HL-60 (cell line): Measurements from ENCODE around the gene PARP8.

ENCODE experiments used
- DNase-seq, 2 experiments: peaks; one replicate each; pipeline ENCODE4 v3.0.0-alpha.2; 2010 to 2020; ENCODE audit warnings: low read depth in 1 of 2, low spot score in 1 of 2
- H3K27ac ChIP-seq: fragments of 250-450 bp; sonication (Bioruptor Pico); replicated peaks from 2 replicates; pipeline ENCODE4 v1.5.1; 2020; ENCODE audit warnings: mild to moderate bottlenecking, moderate library complexity
- H3K27me3 ChIP-seq: fragments of 250-450 bp; sonication (Bioruptor Pico); 2 replicates; pipeline ENCODE4 v1.5.1; 2021; ENCODE audit warnings: mild to moderate bottlenecking, moderate library complexity; ENCODE audit not compliant: insufficient read depth, poor library complexity, severe bottlenecking
- H3K4me3 ChIP-seq: replicated peaks from 2 replicates; pipeline ENCODE4 v1.5.1; 2011; ENCODE audit warnings: mild to moderate bottlenecking, control low read depth, low read length; ENCODE audit not compliant: insufficient read depth
- GABPA ChIP-seq: IDR thresholded peaks from 2 replicates; pipeline ENCODE4 v1.6.1; 2012; ENCODE audit warnings: low read depth
- POLR2AphosphoS5 ChIP-seq: IDR thresholded peaks from 2 replicates; pipeline ENCODE4 v1.6.1; 2012; ENCODE audit warnings: low read depth
- SPI1 ChIP-seq: IDR thresholded peaks from 2 replicates; pipeline ENCODE4 v1.6.1; 2012; ENCODE audit warnings: low read depth, mild to moderate bottlenecking, borderline replicate concordance
- TF ChIP-seq, protein P1 (sequence below): IDR thresholded peaks from 2 replicates; pipeline ENCODE4 v1.6.1; 2012; ENCODE audit warnings: low read depth; ENCODE audit not compliant: insufficient replicate concordance
- TF ChIP-seq, protein P2 (sequence below): IDR thresholded peaks from one replicate; pipeline ENCODE4 v1.5.1; 2011; ENCODE audit warnings: low read length, control low read depth, inconsistent platforms; ENCODE audit not compliant: insufficient read depth

Gene PARP8

DNA sequence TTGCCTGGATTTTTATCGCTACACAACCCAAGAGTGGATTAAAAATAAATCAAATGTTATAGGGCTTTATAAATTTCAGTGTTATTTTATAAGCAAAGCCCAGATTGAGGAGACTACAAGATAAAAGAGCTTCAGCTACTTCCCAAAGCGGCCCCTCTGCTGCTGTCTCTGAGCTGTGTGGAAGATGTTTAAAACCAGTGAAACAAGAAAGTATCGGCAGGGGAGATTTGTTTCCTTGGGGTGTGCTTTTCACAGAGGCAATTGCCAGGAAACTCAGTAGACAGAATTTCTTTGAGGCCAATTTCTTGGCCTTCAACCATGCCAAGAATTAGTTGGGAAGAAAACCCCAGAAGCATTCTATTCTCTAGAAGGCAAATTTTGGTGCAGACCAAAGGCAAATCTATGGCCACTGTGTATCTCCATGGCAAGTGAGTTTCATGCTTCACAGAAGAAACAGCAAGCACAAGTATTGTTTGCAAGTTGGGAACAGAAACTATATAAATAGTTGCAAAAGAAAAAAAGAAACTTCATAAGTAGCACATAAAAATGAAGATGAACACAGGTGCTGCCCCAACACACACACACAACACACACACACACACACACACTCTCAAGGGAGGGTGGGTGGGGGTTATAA is 197.2 kb downstream of the PARP8 start:
- H3K27me3 ChIP-seq, result no peaks in the 10 kb centered on the region

DNA sequence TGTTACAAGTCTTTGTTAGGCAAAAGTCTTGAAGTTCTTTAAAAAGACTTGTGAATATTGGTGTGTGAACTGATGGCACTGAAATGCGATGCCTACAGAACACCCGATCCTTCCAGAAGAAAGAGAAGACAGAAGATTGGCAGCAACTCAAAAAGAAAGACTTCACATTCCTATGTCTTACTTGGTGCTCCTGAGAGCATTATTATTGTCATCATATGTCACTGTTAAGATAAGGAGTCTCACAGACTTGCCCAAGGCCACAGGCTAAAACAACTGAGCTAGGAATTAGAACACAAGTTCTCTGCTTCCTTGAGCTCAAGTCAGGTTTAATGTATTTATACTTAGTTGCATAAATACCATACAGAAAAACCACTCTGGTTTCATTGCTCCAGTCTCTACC is 198.0 kb downstream of the PARP8 start:
- no peak overlapping the region for H3K27ac ChIP-seq
- H3K4me3 ChIP-seq, result no peak overlapping the region
- H3K27me3 ChIP-seq, result no peaks in the 10 kb centered on the region
- TF ChIP-seq POLR2AphosphoS5, result no peak
- TF ChIP-seq GABPA, result no peak
- no peak for TF ChIP-seq SPI1
- TF ChIP-seq, protein P1, sequence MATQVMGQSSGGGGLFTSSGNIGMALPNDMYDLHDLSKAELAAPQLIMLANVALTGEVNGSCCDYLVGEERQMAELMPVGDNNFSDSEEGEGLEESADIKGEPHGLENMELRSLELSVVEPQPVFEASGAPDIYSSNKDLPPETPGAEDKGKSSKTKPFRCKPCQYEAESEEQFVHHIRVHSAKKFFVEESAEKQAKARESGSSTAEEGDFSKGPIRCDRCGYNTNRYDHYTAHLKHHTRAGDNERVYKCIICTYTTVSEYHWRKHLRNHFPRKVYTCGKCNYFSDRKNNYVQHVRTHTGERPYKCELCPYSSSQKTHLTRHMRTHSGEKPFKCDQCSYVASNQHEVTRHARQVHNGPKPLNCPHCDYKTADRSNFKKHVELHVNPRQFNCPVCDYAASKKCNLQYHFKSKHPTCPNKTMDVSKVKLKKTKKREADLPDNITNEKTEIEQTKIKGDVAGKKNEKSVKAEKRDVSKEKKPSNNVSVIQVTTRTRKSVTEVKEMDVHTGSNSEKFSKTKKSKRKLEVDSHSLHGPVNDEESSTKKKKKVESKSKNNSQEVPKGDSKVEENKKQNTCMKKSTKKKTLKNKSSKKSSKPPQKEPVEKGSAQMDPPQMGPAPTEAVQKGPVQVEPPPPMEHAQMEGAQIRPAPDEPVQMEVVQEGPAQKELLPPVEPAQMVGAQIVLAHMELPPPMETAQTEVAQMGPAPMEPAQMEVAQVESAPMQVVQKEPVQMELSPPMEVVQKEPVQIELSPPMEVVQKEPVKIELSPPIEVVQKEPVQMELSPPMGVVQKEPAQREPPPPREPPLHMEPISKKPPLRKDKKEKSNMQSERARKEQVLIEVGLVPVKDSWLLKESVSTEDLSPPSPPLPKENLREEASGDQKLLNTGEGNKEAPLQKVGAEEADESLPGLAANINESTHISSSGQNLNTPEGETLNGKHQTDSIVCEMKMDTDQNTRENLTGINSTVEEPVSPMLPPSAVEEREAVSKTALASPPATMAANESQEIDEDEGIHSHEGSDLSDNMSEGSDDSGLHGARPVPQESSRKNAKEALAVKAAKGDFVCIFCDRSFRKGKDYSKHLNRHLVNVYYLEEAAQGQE, result no peak
- TF ChIP-seq, protein P2, sequence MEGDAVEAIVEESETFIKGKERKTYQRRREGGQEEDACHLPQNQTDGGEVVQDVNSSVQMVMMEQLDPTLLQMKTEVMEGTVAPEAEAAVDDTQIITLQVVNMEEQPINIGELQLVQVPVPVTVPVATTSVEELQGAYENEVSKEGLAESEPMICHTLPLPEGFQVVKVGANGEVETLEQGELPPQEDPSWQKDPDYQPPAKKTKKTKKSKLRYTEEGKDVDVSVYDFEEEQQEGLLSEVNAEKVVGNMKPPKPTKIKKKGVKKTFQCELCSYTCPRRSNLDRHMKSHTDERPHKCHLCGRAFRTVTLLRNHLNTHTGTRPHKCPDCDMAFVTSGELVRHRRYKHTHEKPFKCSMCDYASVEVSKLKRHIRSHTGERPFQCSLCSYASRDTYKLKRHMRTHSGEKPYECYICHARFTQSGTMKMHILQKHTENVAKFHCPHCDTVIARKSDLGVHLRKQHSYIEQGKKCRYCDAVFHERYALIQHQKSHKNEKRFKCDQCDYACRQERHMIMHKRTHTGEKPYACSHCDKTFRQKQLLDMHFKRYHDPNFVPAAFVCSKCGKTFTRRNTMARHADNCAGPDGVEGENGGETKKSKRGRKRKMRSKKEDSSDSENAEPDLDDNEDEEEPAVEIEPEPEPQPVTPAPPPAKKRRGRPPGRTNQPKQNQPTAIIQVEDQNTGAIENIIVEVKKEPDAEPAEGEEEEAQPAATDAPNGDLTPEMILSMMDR, result no peak
- DNase-seq, result no peak

More for the DNA sequence above, 197.2 kb downstream of the PARP8 start:
- Histone ChIP-seq H3K4me3 (no peak overlapping the region), H3K27ac (no peak overlapping the region)
- DNase-seq, result no peak
- TF ChIP-seq SPI1, result no peak
- TF ChIP-seq, protein P1, result no peak
- TF ChIP-seq, protein P2, result no peak

DNA sequence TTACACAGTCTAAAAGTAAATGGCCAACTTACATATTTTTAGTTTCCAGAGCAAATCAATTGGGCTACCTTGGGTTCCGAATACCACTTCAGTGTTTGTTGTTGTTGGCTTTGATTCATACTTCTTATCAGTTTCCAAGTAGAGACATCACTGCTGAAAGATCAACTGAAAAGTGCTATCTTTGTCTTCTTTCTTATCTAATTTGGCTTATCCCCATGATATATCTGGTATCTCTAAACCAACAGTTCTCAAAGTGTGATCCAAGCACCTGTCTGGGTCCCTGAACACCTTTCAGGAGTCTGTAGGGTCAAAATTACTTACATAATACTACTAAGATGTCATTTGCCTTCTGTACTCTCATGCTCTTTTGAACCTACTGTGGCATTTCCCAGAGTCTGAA is 200.0 kb downstream of the PARP8 start:
- no peak overlapping the region for H3K27ac ChIP-seq
- TF ChIP-seq SPI1 (no peak), GABPA (no peak), POLR2AphosphoS5 (no peak)
- TF ChIP-seq, protein P1, result no peak
- TF ChIP-seq, protein P2, result no peak
- no peak overlapping the region for H3K4me3 ChIP-seq
- no peak for DNase-seq
- H3K27me3 ChIP-seq, result no peaks in the 10 kb centered on the region
